Kidney (tissue), 14 donors: ENCODE results near the gene PCDHA1. TPM values are rescaled to one million over a fixed set of nuclear protein-coding genes. Genes with fewer than 3 reads are reported as not detected.
"Not testable (repeated sequence)": the region's sequence is repeated elsewhere in the genome, so short reads cannot be mapped to it uniquely, and the experiment has no call there.

Experiments
- DNase-seq, 5 donors: peaks; one replicate each; pipeline ENCODE4 v3.0.0-alpha.2; 2013 to 2020
- FAIRE-seq: peaks from 2 replicates; lab custom pipeline; 2012; peaks lifted over from hg19 to GRCh38; lab: Jason Lieb, UNC
- H3K27ac ChIP-seq, 2 donors: one replicate each; pipeline ENCODE4 v1.7.0; 2013; ENCODE audit warnings: low read depth in 2 of 2, low read length in 2 of 2, inconsistent platforms in 1 of 2
- H3K27me3 ChIP-seq: one replicate; pipeline ENCODE4 v1.7.1; 2013; ENCODE audit warnings: low read length, inconsistent platforms; ENCODE audit not compliant: control insufficient read depth, insufficient read depth
- H3K36me3 ChIP-seq, 3 donors: one replicate each; pipeline versions ENCODE4 v1.7.0 to v1.7.1; 2013; ENCODE audit warnings: low read length in 3 of 3, control low read depth in 1 of 3, inconsistent platforms in 1 of 3; ENCODE audit not compliant: insufficient read depth in 3 of 3, control insufficient read depth in 2 of 3
- H3K4me1 ChIP-seq, 3 donors: one replicate each; pipeline versions ENCODE4 v1.7.0 to v1.7.1; 2013; ENCODE audit warnings: low read length in 3 of 3, inconsistent platforms in 1 of 3, low read depth in 1 of 3; ENCODE audit not compliant: control insufficient read depth in 2 of 3, insufficient read depth in 2 of 3
- H3K4me3 ChIP-seq, 3 donors: one replicate each; pipeline versions ENCODE4 v1.7.0 to v1.8.1; 2013; ENCODE audit warnings: low read length in 3 of 3, control low read depth in 1 of 3, inconsistent platforms in 1 of 3
- H3K9ac ChIP-seq, 3 donors: one replicate each; pipeline versions ENCODE4 v1.7.0 to v1.7.1; 2013; ENCODE audit warnings: low read length in 3 of 3, control low read depth in 1 of 3, inconsistent platforms in 1 of 3
- H3K9me3 ChIP-seq, 3 donors: one replicate each; pipeline versions ENCODE4 v1.7.0 to v1.7.1; 2013; ENCODE audit warnings: low read length in 3 of 3, control low read depth in 1 of 3, inconsistent platforms in 1 of 3; ENCODE audit not compliant: control insufficient read depth in 2 of 3, insufficient read depth in 1 of 3
- CTCF ChIP-seq: IDR thresholded peaks from 3 replicates; pipeline ENCODE4 v1.5.1; 2012; ENCODE audit warnings: mild to moderate bottlenecking, moderate library complexity, borderline replicate concordance; ENCODE audit not compliant: insufficient read depth; ENCODE audit errors: extremely low read depth
- intact Hi-C: fragments of 100-400 bp; cut with DNase I; formaldehyde crosslinking; loops from one replicate; pipeline ENCODE4 v1.11.1; 2022
- polyA plus RNA-seq: library from polyadenylated mRNA; stranded (reverse); fragments of 350-450 nt; fragmentation: Illumina TruSeq; extraction: RNeasy Lipid Tissue Mini Kit (QIAGEN cat#74804); gene quantifications from one replicate; pipeline ENCODE4 v1.2.3, GENCODE V29; 2014; ENCODE audit warnings: low read depth, low replicate concordance; ENCODE audit not compliant: insufficient read depth
- total RNA-seq: library from RNA; stranded (reverse); fragmentation: NEBNext Ultra II Directional; extraction: Animal tissue kit (Norgen Biotek cat#: 25700); gene quantifications from one replicate; pipeline ENCODE4 v1.2.1, GENCODE V29; 2021
- donor health status: control.
- donor health status: control.
- donor health status: control.
- donor health status: control.
- donor health status: control.
- donor health status: DM: yes; HTN: yes; CAD: no.
- donor health status: Normal renal cell carcinoma (clear cell type).

Gene PCDHA1
- total and polyA plus RNA-seq, 2 donors from 2014 or later, result 0.13 TPM; not detected in 1

- peaks cover 0 to 22% (median 10%) of the 10 kb centered on the region in 3 donors for H3K9me3 ChIP-seq
- TF ChIP-seq CTCF, result no peak
- H3K9ac ChIP-seq, result no peak overlapping the region
- H3K4me1 ChIP-seq, result no peaks in the 10 kb centered on the region
- H3K27ac ChIP-seq, result no peak overlapping the region
- DNase-seq, result peak in 1 of 5 donors; percentile 54
- no peak overlapping the region for H3K4me3 ChIP-seq
- intact Hi-C loops, result no loop called here
- H3K36me3 ChIP-seq, result no peaks in the 10 kb centered on the region
- no peaks in the 10 kb centered on the region for H3K27me3 ChIP-seq
- no peak for FAIRE-seq
Measured at GRCh38 chr5:140796718-140797095, 10.8 kb downstream of the PCDHA1 start.

- no peaks in the 10 kb centered on the region for H3K36me3 ChIP-seq
- TF ChIP-seq CTCF, result peak; percentile 32
- H3K4me3 ChIP-seq, result peak within 1 kb of the TSS in 2 of 3 donors; percentile 32 to 56
- H3K27me3 ChIP-seq, result peaks cover 2% of the 10 kb centered on the region
- no peak within 1 kb of the TSS for H3K27ac ChIP-seq
- H3K9me3 ChIP-seq, result peaks cover 3 to 22% (median 4%) of the 10 kb centered on the region in 3 donors
- intact Hi-C loops, result no loop called here
- peak within 1 kb of the TSS in 1 of 3 donors; percentile 7 for H3K9ac ChIP-seq
- DNase-seq (peak in 2 of 5 donors; percentile 4 to 14), FAIRE-seq (no peak)
- peaks cover 0 to 2% (median 0%) of the 10 kb centered on the region in 3 donors for H3K4me1 ChIP-seq
Measured at GRCh38 chr5:140800816-140801493, 15.0 kb downstream of the PCDHA1 start, which contains the start of gene PCDHA3. PCDHA3 (plus strand) TSS chr5:140801057.

- no peaks in the 10 kb centered on the region for H3K36me3 ChIP-seq
- H3K9ac ChIP-seq, result no peak overlapping the region
- FAIRE-seq (no peak), DNase-seq (peak in 1 of 5 donors; percentile 4)
- peak; percentile 20 for TF ChIP-seq CTCF
- intact Hi-C loops, result no loop called here
- peaks cover 3 to 21% (median 4%) of the 10 kb centered on the region in 3 donors for H3K9me3 ChIP-seq
- H3K27ac ChIP-seq, result no peak overlapping the region
- peaks cover 2% of the 10 kb centered on the region for H3K27me3 ChIP-seq
- H3K4me1 ChIP-seq, result peaks cover 0 to 2% (median 0%) of the 10 kb centered on the region in 3 donors
- peak overlapping the region in 2 of 3 donors; percentile 4 to 56 for H3K4me3 ChIP-seq
Measured at GRCh38 chr5:140801494-140801841, 15.5 kb downstream of the PCDHA1 start.

GRCh38 chr5:140802381-140802780, 16.4 kb downstream of the PCDHA1 start:
- intact Hi-C loops, H3K4me3 ChIP-seq, H3K36me3 ChIP-seq, H3K27ac ChIP-seq, H3K4me1 ChIP-seq, H3K9ac ChIP-seq, DNase-seq, H3K27me3 ChIP-seq, FAIRE-seq: not testable (repeated sequence)
- H3K9me3 ChIP-seq, result peaks cover 3 to 17% (median 4%) of the 10 kb centered on the region in 3 donors
